IMR-90 (cell line): ENCODE data around the gene IL4R. TPM values are rescaled to one million over a fixed set of nuclear protein-coding genes. Genes with fewer than 3 reads are reported as not detected.

Source experiments
- ATAC-seq: fragments of 200-7000 bp; cut with Tn5 transposase; 2 replicates; pipeline ENCODE4 v1.9.1; 2020; ENCODE audit warnings: low read depth, mild to moderate bottlenecking, moderate library complexity
- BruUV-seq: library from RNA; stranded (reverse); fragments of 400-500 nt; replicated peaks from 2 replicates; lab custom pipeline; 2021; lab: Mats Ljungman, UMichigan
- CTCF ChIA-PET: fragments of 300-600 bp; formaldehyde crosslinking; extraction: SDS; loops from one replicate; lab custom pipeline; 2021; ENCODE audit warnings: antibody characterized with exemption; lab: Yijun Ruan, JAX
- POLR2A ChIA-PET: fragments of 300-600 bp; sonication (Branson Sonifier 250); formaldehyde crosslinking; loops from one replicate; lab custom pipeline; 2022; ENCODE audit warnings: antibody characterized with exemption; ENCODE audit not compliant: unreplicated experiment; lab: Charles Lee
- DNase-seq: peaks from one replicate; pipeline ENCODE4 v3.0.0; 2013
- H2AFZ ChIP-seq: replicated peaks from 2 replicates; pipeline ENCODE3; 2013; ENCODE audit warnings: low read length, mild to moderate bottlenecking; ENCODE audit not compliant: poor library complexity
- H2AK5ac ChIP-seq: 2 replicates; pipeline ENCODE4 v1.6.1; 2013; ENCODE audit warnings: low read depth, low read length, inconsistent platforms
- H2AK9ac ChIP-seq: replicated peaks from 2 replicates; pipeline ENCODE3; 2013; ENCODE audit warnings: mild to moderate bottlenecking, low read depth, low read length, moderate library complexity; ENCODE audit not compliant: poor library complexity
- H2BK120ac ChIP-seq: 2 replicates; pipeline ENCODE4 v1.6.1; 2013; ENCODE audit warnings: low read depth, low read length, inconsistent platforms
- H2BK15ac ChIP-seq: 3 replicates; pipeline ENCODE4 v1.6.1; 2013; ENCODE audit warnings: low read depth, low read length, inconsistent platforms
- H2BK20ac ChIP-seq: 2 replicates; pipeline ENCODE4 v1.6.1; 2013; ENCODE audit warnings: low read depth, mild to moderate bottlenecking, inconsistent platforms, low read length, moderate library complexity
- H2BK5ac ChIP-seq: 2 replicates; pipeline ENCODE4 v1.6.1; 2013; ENCODE audit warnings: mild to moderate bottlenecking, low read depth, low read length, inconsistent platforms; ENCODE audit not compliant: poor library complexity, severe bottlenecking
- H3K14ac ChIP-seq: replicated peaks from 2 replicates; pipeline ENCODE4 v1.6.1; 2013; ENCODE audit warnings: low read depth, low read length, inconsistent platforms
- H3K18ac ChIP-seq: 2 replicates; pipeline ENCODE4 v1.6.1; 2013; ENCODE audit warnings: low read depth, low read length, control low read depth
- H3K23ac ChIP-seq: 2 replicates; pipeline ENCODE4 v1.6.1; 2013; ENCODE audit warnings: low read depth, low read length, inconsistent platforms
- H3K27ac ChIP-seq: 2 replicates; pipeline ENCODE4 v1.5.1; 2013; ENCODE audit warnings: mild to moderate bottlenecking, control low read depth, low read length; ENCODE audit not compliant: insufficient read depth
- H3K27me3 ChIP-seq: 2 replicates; pipeline ENCODE4 v1.6.1; 2013; ENCODE audit warnings: low read length; ENCODE audit not compliant: control insufficient read depth, insufficient read depth
- H3K36me3 ChIP-seq: 2 replicates; pipeline ENCODE4 v1.6.1; 2013; ENCODE audit warnings: low read length, mixed read lengths; ENCODE audit not compliant: control insufficient read depth, insufficient read depth
- H3K4ac ChIP-seq: 2 replicates; pipeline ENCODE4 v1.6.1; 2013; ENCODE audit warnings: low read depth, low read length, inconsistent platforms
- H3K4me1 ChIP-seq: 2 replicates; pipeline ENCODE4 v1.6.1; 2013; ENCODE audit warnings: low read length, mixed read lengths; ENCODE audit not compliant: control insufficient read depth, insufficient read depth
- H3K4me2 ChIP-seq: 2 replicates; pipeline ENCODE4 v1.6.1; 2013; ENCODE audit warnings: low read depth, mild to moderate bottlenecking, control low read depth, low read length, moderate library complexity
- H3K4me3 ChIP-seq: 2 replicates; pipeline ENCODE4 v1.5.1; 2013; ENCODE audit warnings: low read depth, mild to moderate bottlenecking, control low read depth, low read length, moderate library complexity; ENCODE audit not compliant: insufficient read depth
- H3K56ac ChIP-seq: 2 replicates; pipeline ENCODE4 v1.6.1; 2013; ENCODE audit warnings: low read length, inconsistent platforms; ENCODE audit not compliant: insufficient read depth; ENCODE audit errors: extremely low read depth
- H3K79me1 ChIP-seq, 2 experiments: 2 replicates each; pipeline ENCODE4 v1.6.1; 2013; ENCODE audit warnings: low read length in 2 of 2, inconsistent platforms in 1 of 2, low read depth in 1 of 2
- H3K9ac ChIP-seq: 2 replicates; pipeline ENCODE4 v1.6.1; 2013; ENCODE audit warnings: low read depth, low read length, control low read depth
- H3K9me1 ChIP-seq: 2 replicates; pipeline ENCODE4 v1.6.1; 2013; ENCODE audit warnings: low read length, inconsistent platforms; ENCODE audit not compliant: insufficient read depth
- H3K9me3 ChIP-seq: 2 replicates; pipeline ENCODE4 v1.6.1; 2013; ENCODE audit warnings: low read length; ENCODE audit not compliant: control insufficient read depth, insufficient read depth
- H4K20me1 ChIP-seq: 2 replicates; pipeline ENCODE4 v1.6.1; 2013; ENCODE audit warnings: low read length, inconsistent platforms; ENCODE audit not compliant: insufficient read depth
- H4K5ac ChIP-seq: 2 replicates; pipeline ENCODE4 v1.6.1; 2013; ENCODE audit warnings: mild to moderate bottlenecking, low read depth, low read length, control low read depth
- H4K8ac ChIP-seq, 2 experiments: 2 replicates each; pipeline ENCODE4 v1.6.1; 2013; ENCODE audit warnings: low read depth in 2 of 2, low read length in 2 of 2, control low read depth in 1 of 2, inconsistent platforms in 1 of 2
- H4K91ac ChIP-seq: 2 replicates; pipeline ENCODE4 v1.6.1; 2013; ENCODE audit warnings: low read depth, low read length, inconsistent platforms; ENCODE audit not compliant: insufficient read depth
- CEBPB ChIP-seq: IDR thresholded peaks from 2 replicates; pipeline ENCODE4 v1.6.1; 2012; ENCODE audit warnings: low read depth, low read length, improper control_type of control experiment
- FOS ChIP-seq: fragments of 150-350 bp; IDR thresholded peaks from 2 replicates; pipeline ENCODE4 v1.6.1; 2016; ENCODE audit warnings: low read depth, low read length
- WGBS, 2 experiments: methylation state at CpG; one replicate each; pipeline versions ENCODE4 v1.1.5 to v1.1.7; 2013; ENCODE audit warnings: missing lambda C conversion rate in 2 of 2; ENCODE audit not compliant: insufficient read length in 1 of 2; ENCODE audit errors: extremely low coverage in 2 of 2; 5-methylcytosine and 5-hydroxymethylcytosine counted together
- dilution Hi-C: fragments of 300-500 bp; cut with HindIII; formaldehyde crosslinking; loops from one replicate; pipeline ENCODE4 v1.14.3; 2018; ENCODE audit warnings: low sequenced_read_pairs; ENCODE audit not compliant: unreplicated experiment
- in situ Hi-C: fragments of 300-500 bp; cut with MboI; formaldehyde crosslinking; loops from 3 replicates; pipeline ENCODE4 v1.14.3; 2019; ENCODE audit warnings: low sequenced_read_pairs, inconsistent platforms, mixed read lengths
- intact Hi-C: fragments of 100-400 bp; cut with micrococcal nuclease; formaldehyde crosslinking; loops from 2 replicates; pipeline ENCODE4 v1.10.0; 2022
- polyA plus RNA-seq, 3 experiments: library from polyadenylated mRNA; depleted of rRNA; stranded (reverse); fragments of >200 nt; gene quantifications; 2 replicates each; pipeline ENCODE4 v1.2.3, GENCODE V29; 2012; ENCODE audit warnings: low replicate concordance in 1 of 3
- total RNA-seq: library from RNA; depleted of rRNA; stranded (reverse); fragments of >200 nt; gene quantifications from 2 replicates; pipeline ENCODE4 v1.2.3, GENCODE V29; 2012
- TF ChIP-seq, protein P1 (sequence below): fragments of 150-350 bp; IDR thresholded peaks from 2 replicates; pipeline ENCODE4 v1.6.1; 2016; ENCODE audit warnings: low read depth, mild to moderate bottlenecking, low read length, moderate library complexity, borderline replicate concordance

The IL4R gene
- total and polyA plus RNA-seq, 2 of the 4 experiments (the other 2 are of a cell fraction), result 6.3 to 18.7 TPM

DNA sequence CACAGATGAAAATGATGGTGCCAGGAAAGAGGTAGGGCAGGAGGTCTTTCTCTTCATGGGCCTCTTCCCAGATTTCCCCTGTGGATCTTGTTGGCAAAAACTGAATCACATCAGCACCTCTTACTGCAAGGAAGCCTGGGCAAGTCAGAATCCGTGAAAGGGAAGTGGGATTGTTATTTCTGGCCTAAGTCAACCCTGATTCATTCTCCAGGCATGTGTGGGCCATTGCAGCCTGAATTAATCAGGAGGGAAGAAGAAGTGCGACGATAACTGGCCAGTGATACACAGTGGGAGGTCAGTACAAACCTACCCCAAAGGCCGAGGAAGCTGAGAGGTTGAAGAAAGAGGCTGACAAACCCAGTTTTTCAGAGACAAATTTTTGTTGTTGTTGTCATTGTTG, 27.3 kb upstream of the IL4R start:
- DNase-seq, result peak; percentile 97

More for the DNA sequence above, 27.3 kb upstream of the IL4R start:
- peak overlapping the region; percentile 96 for H2BK15ac ChIP-seq
- peaks cover 28% of the 10 kb centered on the region for H3K9me1 ChIP-seq
- peak overlapping the region; percentile 99 for H2BK20ac ChIP-seq
- H2BK5ac ChIP-seq, result peak overlapping the region; percentile 92
- TF ChIP-seq, protein P1, sequence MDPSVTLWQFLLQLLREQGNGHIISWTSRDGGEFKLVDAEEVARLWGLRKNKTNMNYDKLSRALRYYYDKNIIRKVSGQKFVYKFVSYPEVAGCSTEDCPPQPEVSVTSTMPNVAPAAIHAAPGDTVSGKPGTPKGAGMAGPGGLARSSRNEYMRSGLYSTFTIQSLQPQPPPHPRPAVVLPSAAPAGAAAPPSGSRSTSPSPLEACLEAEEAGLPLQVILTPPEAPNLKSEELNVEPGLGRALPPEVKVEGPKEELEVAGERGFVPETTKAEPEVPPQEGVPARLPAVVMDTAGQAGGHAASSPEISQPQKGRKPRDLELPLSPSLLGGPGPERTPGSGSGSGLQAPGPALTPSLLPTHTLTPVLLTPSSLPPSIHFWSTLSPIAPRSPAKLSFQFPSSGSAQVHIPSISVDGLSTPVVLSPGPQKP, result no peak
- peak; percentile 59; the same call in 1 of the 2 replicates for TF ChIP-seq FOS
- TF ChIP-seq CEBPB, result 0 out of 2 replicates have a peak, but pooled peaks have one; percentile 23
- H3K9me3 ChIP-seq, result no peaks in the 10 kb centered on the region
- intact Hi-C loops, result no loop called here
- H3K23ac ChIP-seq, result peak overlapping the region; percentile 96
- no TSS peak for BruUV-seq
- peak overlapping the region; percentile 99 for H2BK120ac ChIP-seq
- H3K4ac ChIP-seq, result peak overlapping the region; percentile 99
- H3K36me3 ChIP-seq, result no peaks in the 10 kb centered on the region
- H3K4me1 ChIP-seq, result peaks cover 13% of the 10 kb centered on the region
- peak overlapping the region; percentile 96 for H4K91ac ChIP-seq
- CTCF ChIA-PET, result interaction anchor here (1.5 kb wide), 1 partner anchor 52 kb away, joined by 3 read pairs; no protein-coding TSS in a partner anchor
- peak overlapping the region; percentile 76 for H2AK9ac ChIP-seq
- peak overlapping the region; percentile 77 for H2AFZ ChIP-seq
- no peaks in the 10 kb centered on the region for H4K20me1 ChIP-seq
- H3K9ac ChIP-seq, result 0 out of 2 replicates have a peak overlapping the region, but pooled peaks have one; percentile 2
- WGBS, 2 experiments, result no CpG with 5 or more reads among the region's 4 CpGs
- peak overlapping the region; percentile 86 for H3K18ac ChIP-seq
- H3K27me3 ChIP-seq, result no peaks in the 10 kb centered on the region
- in situ Hi-C loops, result no loop called here
- peak overlapping the region; percentile 98 for H2AK5ac ChIP-seq
- POLR2A ChIA-PET, result no interaction called here
- ATAC-seq, result peak; percentile 97
- H3K56ac ChIP-seq, result peak overlapping the region; percentile 67
- H3K27ac ChIP-seq, result peak overlapping the region; percentile 84
- peak overlapping the region; percentile 13; the same call in 1 of the 2 replicates for H3K4me2 ChIP-seq
- H3K4me3 ChIP-seq, result no peak overlapping the region
- H3K14ac ChIP-seq, result peak overlapping the region; percentile 98
- dilution Hi-C loops, result no loop called here
- peak overlapping the region; percentile 79 for H4K5ac ChIP-seq
- peak overlapping the region; percentile 48 to 94 for H4K8ac ChIP-seq
- H3K79me1 ChIP-seq, result peaks cover 0 to 12% of the 10 kb centered on the region in 2 experiments; a peak in 1 of 4 replicates
